Bronchial epithelial cell (primary cell): ENCODE measurements around the gene MYO5A. TPM values are rescaled to one million over a fixed set of nuclear protein-coding genes. Genes with fewer than 3 reads are reported as not detected.

ENCODE experiments used
- DNase-seq: peaks from one replicate; pipeline ENCODE4 v3.0.0-alpha.2; 2010; ENCODE audit warnings: low read depth
- FAIRE-seq: peaks from 2 replicates; lab custom pipeline; 2011; peaks lifted over from hg19 to GRCh38; lab: Jason Lieb, UNC
- H3K27me3 ChIP-seq: 2 replicates; pipeline ENCODE4 v1.5.1; 2011; ENCODE audit warnings: low read length; ENCODE audit not compliant: control insufficient read depth, insufficient read depth
- H3K36me3 ChIP-seq: 2 replicates; pipeline ENCODE4 v1.5.1; 2011; ENCODE audit warnings: low read length; ENCODE audit not compliant: control insufficient read depth, insufficient read depth
- H3K4me3 ChIP-seq: 2 replicates; pipeline ENCODE4 v1.5.1; 2011; ENCODE audit warnings: mild to moderate bottlenecking, low read depth, low read length, control low read depth
- CTCF ChIP-seq: IDR thresholded peaks from 2 replicates; pipeline ENCODE4 v1.5.1; 2011; ENCODE audit warnings: mild to moderate bottlenecking, moderate library complexity, low read length, control low read depth, inconsistent platforms; ENCODE audit not compliant: insufficient read depth, severe bottlenecking
- total RNA-seq: library from RNA; depleted of rRNA; stranded (reverse); fragments of >200 nt; gene quantifications from 2 replicates; pipeline ENCODE4 v1.2.1, GENCODE V29; 2014

The MYO5A gene
- total RNA-seq, 1 donor from 2014 or later, result 29.5 TPM

- Histone ChIP-seq H3K36me3 (peaks cover 7% of the 10 kb centered on the region), H3K27me3 (no peaks in the 10 kb centered on the region), H3K4me3 (no peak overlapping the region)
- FAIRE-seq (no peak), DNase-seq (no peak)
- TF ChIP-seq CTCF, result no peak
Observed at GRCh38 chr15:52382647-52383046, 146.0 kb downstream of the MYO5A start.

- no peaks in the 10 kb centered on the region for H3K27me3 ChIP-seq
- H3K4me3 ChIP-seq, result no peak overlapping the region
- peaks cover 10% of the 10 kb centered on the region for H3K36me3 ChIP-seq
- no peak for DNase-seq
- TF ChIP-seq CTCF, result no peak
- no peak for FAIRE-seq
Observed at GRCh38 chr15:52379395-52380106, 149.1 kb downstream of the MYO5A start.

- DNase-seq (no peak), FAIRE-seq (no peak)
- no peak overlapping the region for H3K4me3 ChIP-seq
- no peaks in the 10 kb centered on the region for H3K27me3 ChIP-seq
- TF ChIP-seq CTCF, result no peak
- H3K36me3 ChIP-seq, result peaks cover 9% of the 10 kb centered on the region
Observed at GRCh38 chr15:52378746-52379394, 149.8 kb downstream of the MYO5A start.

GRCh38 chr15:52370010-52370409 lies 158.7 kb downstream of the MYO5A start:
- H3K27me3 ChIP-seq, result no peaks in the 10 kb centered on the region
- peaks cover 10% of the 10 kb centered on the region for H3K36me3 ChIP-seq
- no peak overlapping the region for H3K4me3 ChIP-seq
- FAIRE-seq, result no peak
- peak; percentile 70 for DNase-seq
- TF ChIP-seq CTCF, result no peak

- DNase-seq (no peak), FAIRE-seq (no peak)
- peaks cover 9% of the 10 kb centered on the region for H3K36me3 ChIP-seq
- H3K27me3 ChIP-seq, result no peaks in the 10 kb centered on the region
- no peak for TF ChIP-seq CTCF
- H3K4me3 ChIP-seq, result no peak overlapping the region
Observed at GRCh38 chr15:52369455-52369854, 159.2 kb downstream of the MYO5A start.
